Suppressor macrophage treated with lipopolysaccharide for 4 hours (primary cell): Measurements from ENCODE around the gene IL22RA1.

Source experiments
- DNase-seq: peaks from one replicate; pipeline ENCODE4 v3.0.0-alpha.2; 2020

Gene IL22RA1

GRCh38 chr1:24111996-24112779, 30.8 kb downstream of the IL22RA1 start, which contains the start of gene MYOM3:
TSS of gene MYOM3 (minus strand) at chr1:24112135. CDS start at chr1:24108636, 3,499 bp downstream.
- peak; percentile 42 for DNase-seq

- DNase-seq: no peak
Observed at GRCh38 chr1:24111262-24111995, 31.5 kb downstream of the IL22RA1 start.

- DNase-seq: no peak
Observed at GRCh38 chr1:24110642-24111261, 32.2 kb downstream of the IL22RA1 start.

- DNase-seq: no peak
Observed at GRCh38 chr1:24109686-24110475, 33.1 kb downstream of the IL22RA1 start.

GRCh38 chr1:24109166-24109483, 33.8 kb downstream of the IL22RA1 start:
- no peak for DNase-seq

- DNase-seq: peak; percentile 17
Observed at GRCh38 chr1:24108334-24109165, 34.4 kb downstream of the IL22RA1 start.

- DNase-seq: no peak
Observed at GRCh38 chr1:24107462-24108138, 35.3 kb downstream of the IL22RA1 start.

GRCh38 chr1:24105368-24106160, 37.4 kb downstream of the IL22RA1 start:
- DNase-seq: no peak

GRCh38 chr1:24104854-24105253, 38.1 kb downstream of the IL22RA1 start:
- no peak for DNase-seq

- no peak for DNase-seq
Observed at GRCh38 chr1:24103879-24104278, 39.1 kb downstream of the IL22RA1 start.

GRCh38 chr1:24103408-24103807, 39.5 kb downstream of the IL22RA1 start:
- DNase-seq: no peak

- no peak for DNase-seq
Observed at GRCh38 chr1:24102961-24103360, 40.0 kb downstream of the IL22RA1 start.

GRCh38 chr1:24101796-24102586, 40.9 kb downstream of the IL22RA1 start:
- no peak for DNase-seq

GRCh38 chr1:24100945-24101737, 41.8 kb downstream of the IL22RA1 start:
- DNase-seq: no peak

- no peak for DNase-seq
Observed at GRCh38 chr1:24098943-24099638, 43.8 kb downstream of the IL22RA1 start.

- DNase-seq: no peak
Observed at GRCh38 chr1:24098102-24098501, 44.8 kb downstream of the IL22RA1 start.

GRCh38 chr1:24097663-24098062, 45.3 kb downstream of the IL22RA1 start:
- no peak for DNase-seq

GRCh38 chr1:24096739-24097103, 46.2 kb downstream of the IL22RA1 start:
- no peak for DNase-seq
